ENCODE results near the gene MXD4. TPM values are rescaled to one million over a fixed set of nuclear protein-coding genes. Genes with fewer than 3 reads are reported as not detected.

The MXD4 gene
- total and polyA plus RNA-seq, 2 of the 13 experiments (the other 11 are each of a cell fraction or from before 2014, with no cell fraction given), result 29.0 to 31.3 TPM

GRCh38 chr4:2256781-2257191 lies 5.1 kb downstream of the MXD4 start (continued):
- no peak for TF ChIP-seq CCAR2 (optimal IDR thresholded peaks at IDR 0.05; ENCODE audit: low read depth, low read length)
- no peak for TF ChIP-seq ZKSCAN8 (CRISPR knock-in tag; IDR thresholded peaks at IDR 0.05; ENCODE audit: borderline replicate concordance)
- TF ChIP-seq ZNF713 (CRISPR knock-in tag; IDR thresholded peaks at IDR 0.05), result no peak
- TF ChIP-seq GMEB2 (CRISPR knock-in tag; IDR thresholded peaks at IDR 0.05; ENCODE audit: low read depth), result no peak
- no peak for TF ChIP-seq HOXA3 (CRISPR knock-in tag; IDR thresholded peaks at IDR 0.05)
- no peak for TF ChIP-seq ZNF891 (CRISPR knock-in tag; IDR thresholded peaks at IDR 0.05)
- no peak for TF ChIP-seq ZNF10 (CRISPR knock-in tag; IDR thresholded peaks at IDR 0.05; ENCODE audit: borderline replicate concordance, low read depth)
- TF ChIP-seq HOXA7 (CRISPR knock-in tag; IDR thresholded peaks at IDR 0.05), result no peak
- TF ChIP-seq ZNF264 (CRISPR knock-in tag; IDR thresholded peaks at IDR 0.05), result no peak

- no TSS peak for BruUV-seq (replicated peaks)
- no peak for DNase-seq (ENCODE audit: low spot score)
- H3K27me3 ChIP-seq (ENCODE audit: control insufficient read depth in 1 of 2, insufficient read depth in 2 of 2, low read length in 2 of 2), result no peaks in the 10 kb centered on the region
- no peaks in the 10 kb centered on the region for H3K9me3 ChIP-seq (ENCODE audit: low read length)
- intact Hi-C loops (cut with micrococcal nuclease; ENCODE audit: unreplicated experiment), result no loop called here
- no peak overlapping the region for H3K9ac ChIP-seq (ENCODE audit: insufficient read depth, low read depth, low read length)
- no peaks in the 10 kb centered on the region for H4K20me1 ChIP-seq (ENCODE audit: insufficient read depth, low read length)
- ChIA-PET CTCF (ENCODE audit: low intra/inter-chr PET ratio, low total read pairs) (no interaction called here), POLR2A (no interaction called here)
- no peak overlapping the region for H3K4me3 ChIP-seq (replicated peaks in 1 of 3; ENCODE audit: insufficient read depth in 1 of 3, low read depth in 2 of 3, low read length in 3 of 3)
- in situ Hi-C loops (cut with HindIII; ENCODE audit: extremely low pct_ligation_motif_present, low pct_unique_long_range_greater_than_20kb), result no loop called here
- H2AFZ ChIP-seq (ENCODE audit: low read length), result no peak overlapping the region
- no peak for ATAC-seq
- no peak overlapping the region for H3K27ac ChIP-seq (ENCODE audit: extremely low read length, insufficient read depth, low read length)
- H3K4me2 ChIP-seq (ENCODE audit: low read depth, low read length), result no peak overlapping the region
- H3K36me3 ChIP-seq (replicated peaks in 1 of 2; ENCODE audit: control insufficient read depth in 1 of 2, insufficient read depth in 2 of 2, low read length in 2 of 2), result peaks cover 9 to 16% of the 10 kb centered on the region in 2 experiments; a peak in 4 of 5 replicates
- peaks cover 9% of the 10 kb centered on the region for H3K79me2 ChIP-seq (ENCODE audit: insufficient read depth, low read length)
- no CpG with 5 or more reads among the region's 8 CpGs for WGBS (ENCODE audit: low lambda C conversion rate)
- TF ChIP-seq RBFOX2 (IDR thresholded peaks at IDR 0.05; ENCODE audit: low read depth, low read length) (peak; percentile 30; the same call in 1 of the 2 replicates), FOXA1 (IDR thresholded peaks at IDR 0.05) (no peak), FOXA1 (CRISPR knock-in tag; IDR thresholded peaks at IDR 0.05) (no peak)
- FAIRE-seq, result no peak
- peaks cover 17% of the 10 kb centered on the region for H3K4me1 ChIP-seq (ENCODE audit: insufficient read depth, low read length)
Measured at GRCh38 chr4:2256156-2256731, 5.7 kb downstream of the MXD4 start.

Data from HepG2 (cell line).